ENCODE results near the gene GLTP. TPM values are rescaled to one million over a fixed set of nuclear protein-coding genes. Genes with fewer than 3 reads are reported as not detected.

The GLTP gene
- total RNA-seq, 2 donors from 2014 or later, result 29.0 to 43.2 TPM

- H3K9me3 ChIP-seq, result no peaks in the 10 kb centered on the region
- peaks cover 12% of the 10 kb centered on the region for H3K36me3 ChIP-seq
- no peak for TF ChIP-seq CTCF (IDR thresholded peaks at IDR 0.05)
- no peak overlapping the region for H3K27ac ChIP-seq
- no peak for DNase-seq (ENCODE audit: low spot score)
- no peaks in the 10 kb centered on the region for H3K27me3 ChIP-seq
- H3K4me3 ChIP-seq, result no peak overlapping the region
- no peaks in the 10 kb centered on the region for H3K4me1 ChIP-seq
Measured at GRCh38 chr12:109925185-109925840, 45.0 kb upstream of the GLTP start.

- Histone ChIP-seq H3K4me3 (no peak overlapping the region), H3K36me3 (peaks cover 15% of the 10 kb centered on the region), H3K9me3 (no peaks in the 10 kb centered on the region), H3K27me3 (no peaks in the 10 kb centered on the region), H3K27ac (no peak overlapping the region), H3K4me1 (no peaks in the 10 kb centered on the region)
- TF ChIP-seq CTCF (IDR thresholded peaks at IDR 0.05), result no peak
- DNase-seq (ENCODE audit: low spot score), result no peak
Measured at GRCh38 chr12:109923481-109924245, 43.3 kb upstream of the GLTP start.

- DNase-seq (ENCODE audit: low spot score), result no peak
- H3K4me1 ChIP-seq, result no peaks in the 10 kb centered on the region
- H3K4me3 ChIP-seq, result no peak overlapping the region
- H3K9me3 ChIP-seq, result no peaks in the 10 kb centered on the region
- H3K27me3 ChIP-seq, result no peaks in the 10 kb centered on the region
- H3K27ac ChIP-seq, result no peak overlapping the region
- H3K36me3 ChIP-seq, result peaks cover 21% of the 10 kb centered on the region
- no peak for TF ChIP-seq CTCF (IDR thresholded peaks at IDR 0.05)
Measured at GRCh38 chr12:109923038-109923437, 42.7 kb upstream of the GLTP start.

- Histone ChIP-seq H3K36me3 (peaks cover 32% of the 10 kb centered on the region), H3K4me1 (no peaks in the 10 kb centered on the region), H3K27me3 (no peaks in the 10 kb centered on the region), H3K9me3 (no peaks in the 10 kb centered on the region), H3K27ac (no peak overlapping the region), H3K4me3 (no peak overlapping the region)
- TF ChIP-seq CTCF (IDR thresholded peaks at IDR 0.05), result no peak
- no peak for DNase-seq (ENCODE audit: low spot score)
Measured at GRCh38 chr12:109921982-109922381, 41.6 kb upstream of the GLTP start.

GRCh38 chr12:109920261-109920780 is 40.0 kb upstream of the GLTP start:
- no peak for TF ChIP-seq CTCF (IDR thresholded peaks at IDR 0.05)
- Histone ChIP-seq H3K27ac (no peak overlapping the region), H3K4me3 (no peak overlapping the region), H3K4me1 (no peaks in the 10 kb centered on the region), H3K36me3 (peaks cover 44% of the 10 kb centered on the region), H3K27me3 (no peaks in the 10 kb centered on the region), H3K9me3 (no peaks in the 10 kb centered on the region)
- no peak for DNase-seq (ENCODE audit: low spot score)

All from right atrium auricular region (tissue), 2 donors.